ENCODE results near the gene TDRD10. TPM values are rescaled to one million over a fixed set of nuclear protein-coding genes. Genes with fewer than 3 reads are reported as not detected.

TDRD10 gene
- polyA plus RNA-seq, 3 donors, result not detected

- Histone ChIP-seq H3K4me3 (replicated peaks in 1 of 3; ENCODE audit: low read depth in 2 of 3, low read length in 3 of 3) (no peak overlapping the region), H3K4me1 (ENCODE audit: control insufficient read depth in 1 of 2, insufficient read depth in 2 of 2, low read length in 2 of 2) (no peaks in the 10 kb centered on the region), H3K9ac (ENCODE audit: insufficient read depth, low read length, poor library complexity, severe bottlenecking) (no peak overlapping the region), H3K27ac (ENCODE audit: low read depth in 1 of 2, low read length in 2 of 2) (no peak overlapping the region), H2AFZ (ENCODE audit: insufficient read depth, low read depth, low read length, poor library complexity, severe bottlenecking) (no peak overlapping the region), H3K4me2 (replicated peaks; ENCODE audit: extremely low read depth, low read length, poor library complexity, severe bottlenecking) (no peak overlapping the region), H3K27me3 (ENCODE audit: control insufficient read depth in 2 of 2, insufficient read depth in 2 of 2, low read length in 2 of 2) (no peaks in the 10 kb centered on the region), H4K20me1 (ENCODE audit: insufficient read depth, low read length) (peaks cover 100% of the 10 kb centered on the region), H3K79me2 (ENCODE audit: insufficient read depth, low read length) (no peaks in the 10 kb centered on the region), H3K9me3 (replicated peaks in 1 of 2; ENCODE audit: control insufficient read depth in 1 of 2, insufficient read depth in 1 of 2, low read length in 2 of 2) (no peaks in the 10 kb centered on the region), H3K36me3 (replicated peaks in 1 of 2; ENCODE audit: control insufficient read depth in 1 of 2, insufficient read depth in 2 of 2, low read length in 2 of 2) (peaks cover 93 to 99% of the 10 kb centered on the region in 2 donors)
- no peaks in the 10 kb centered on the region for H3K4me1 Mint-ChIP-seq
- no peaks in the 10 kb centered on the region for H3K9me3 Mint-ChIP-seq
- H3K36me3 Mint-ChIP-seq, result peaks cover 93 to 97% of the 10 kb centered on the region in 2 donors
- H3K4me3 Mint-ChIP-seq, result no peak overlapping the region
- WGBS (ENCODE audit: insufficient coverage), result 100% methylated on average over 5 of the region's 6 CpGs
- TF ChIP-seq CTCF (IDR thresholded peaks at IDR 0.05), result no peak
- intact Hi-C loops (cut with micrococcal nuclease), result loop anchor here in 1 of 2 donors (10.0 kb wide), 1 partner anchor 62 kb away; no protein-coding TSS in a partner anchor
- peaks cover 0 to 1% (median 0%) of the 10 kb centered on the region in 3 donors for H3K27me3 Mint-ChIP-seq (ENCODE audit: low read depth in 3 of 3)
- DNase-seq, result no peak
- H3K27ac Mint-ChIP-seq, result no peak overlapping the region
Measured at GRCh38 chr1:154582885-154583284, 80.9 kb downstream of the TDRD10 start.

GRCh38 chr1:154583773-154584172, 81.8 kb downstream of the TDRD10 start:
- peaks cover 96 to 100% of the 10 kb centered on the region in 2 donors for H3K36me3 Mint-ChIP-seq
- no peak overlapping the region for H3K27ac Mint-ChIP-seq
- H3K27me3 ChIP-seq (ENCODE audit: control insufficient read depth in 2 of 2, insufficient read depth in 2 of 2, low read length in 2 of 2), result no peaks in the 10 kb centered on the region

More at GRCh38 chr1:154583773-154584172, 81.8 kb downstream of the TDRD10 start:
- Histone ChIP-seq H3K9ac (ENCODE audit: insufficient read depth, low read length, poor library complexity, severe bottlenecking) (no peak overlapping the region), H4K20me1 (ENCODE audit: insufficient read depth, low read length) (peaks cover 100% of the 10 kb centered on the region), H2AFZ (ENCODE audit: insufficient read depth, low read depth, low read length, poor library complexity, severe bottlenecking) (no peak overlapping the region), H3K4me2 (replicated peaks; ENCODE audit: extremely low read depth, low read length, poor library complexity, severe bottlenecking) (no peak overlapping the region), H3K27ac (ENCODE audit: low read depth in 1 of 2, low read length in 2 of 2) (no peak overlapping the region), H3K4me1 (ENCODE audit: control insufficient read depth in 1 of 2, insufficient read depth in 2 of 2, low read length in 2 of 2) (no peaks in the 10 kb centered on the region), H3K79me2 (ENCODE audit: insufficient read depth, low read length) (no peaks in the 10 kb centered on the region), H3K36me3 (replicated peaks in 1 of 2; ENCODE audit: control insufficient read depth in 1 of 2, insufficient read depth in 2 of 2, low read length in 2 of 2) (peaks cover 97 to 100% of the 10 kb centered on the region in 2 donors), H3K9me3 (replicated peaks in 1 of 2; ENCODE audit: control insufficient read depth in 1 of 2, insufficient read depth in 1 of 2, low read length in 2 of 2) (no peaks in the 10 kb centered on the region), H3K4me3 (replicated peaks in 1 of 3; ENCODE audit: low read depth in 2 of 3, low read length in 3 of 3) (no peak overlapping the region)
- H3K4me3 Mint-ChIP-seq, result no peak overlapping the region
- WGBS (ENCODE audit: insufficient coverage), result 100% methylated on average over 5 of the region's 9 CpGs
- intact Hi-C loops (cut with micrococcal nuclease), result loop anchor here in 1 of 2 donors (10.0 kb wide), 1 partner anchor 61 kb away; no protein-coding TSS in a partner anchor
- no peaks in the 10 kb centered on the region for H3K4me1 Mint-ChIP-seq
- H3K9me3 Mint-ChIP-seq, result no peaks in the 10 kb centered on the region
- TF ChIP-seq CTCF (IDR thresholded peaks at IDR 0.05), result no peak
- H3K27me3 Mint-ChIP-seq (ENCODE audit: low read depth in 3 of 3), result peaks cover 0 to 1% (median 0%) of the 10 kb centered on the region in 3 donors
- DNase-seq, result no peak
